Activated CD8-positive, alpha-beta memory T cell treated with anti-CD3 and anti-CD28 coated beads for 1 hour (primary cell): ENCODE data around the gene TRIM8.

ENCODE experiments used
- DNase-seq, 2 donors: peaks; one replicate each; pipeline ENCODE4 v3.0.0-alpha.2; 2020; ENCODE audit warnings: low read depth in 1 of 2; ENCODE audit errors: extremely low read depth in 1 of 2

The TRIM8 gene

GRCh38 chr10:102631525-102632393, 12.5 kb upstream of the TRIM8 start:
- DNase-seq, result no peak

GRCh38 chr10:102632394-102633111, 11.7 kb upstream of the TRIM8 start:
- no peak for DNase-seq

DNA sequence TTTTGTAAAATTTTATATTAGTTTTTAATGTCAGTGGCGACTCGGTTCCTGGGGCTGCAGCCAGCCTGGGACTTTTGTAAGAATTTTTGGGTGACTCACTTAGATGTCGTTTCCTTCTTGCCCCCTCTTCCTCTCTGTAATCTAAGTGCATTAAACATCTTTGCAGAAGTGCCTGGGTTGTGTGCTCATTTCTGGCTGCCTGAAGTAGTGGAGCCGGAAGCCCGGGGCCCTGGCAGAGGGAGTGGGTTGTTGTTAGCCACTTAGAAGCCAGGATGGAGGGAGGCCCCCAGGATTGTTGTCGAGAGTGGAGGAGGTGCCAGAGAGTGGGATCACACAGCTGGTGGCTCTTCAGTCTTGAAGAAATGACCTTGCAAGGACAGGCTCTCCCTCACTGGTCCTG, 11.0 kb upstream of the TRIM8 start:
- DNase-seq, result no peak

DNA sequence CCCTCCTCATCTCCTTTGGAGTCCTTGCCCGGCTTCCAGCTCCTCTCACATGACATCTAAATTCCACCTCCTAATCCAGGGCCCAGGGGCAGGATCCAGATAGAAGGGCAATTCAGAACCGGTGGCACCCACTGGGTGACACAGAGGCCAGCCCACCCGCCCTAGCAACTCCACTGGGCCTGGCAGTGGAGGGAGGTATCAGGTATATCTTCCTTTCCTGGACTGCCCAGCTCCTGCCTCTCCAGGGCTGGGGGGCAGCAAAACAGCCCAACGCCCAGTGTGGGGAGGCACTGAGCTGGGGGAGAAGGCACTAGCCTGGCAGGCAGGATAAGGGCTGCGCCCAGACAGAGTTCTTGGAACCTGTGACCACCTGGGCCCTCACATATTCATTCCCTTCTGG, 10.4 kb upstream of the TRIM8 start:
- DNase-seq, result no peak

- no peak for DNase-seq
Observed at GRCh38 chr10:102634686-102635085, 9.6 kb upstream of the TRIM8 start.

- DNase-seq, result no peak
Observed at GRCh38 chr10:102635377-102635776, 8.9 kb upstream of the TRIM8 start.

DNA sequence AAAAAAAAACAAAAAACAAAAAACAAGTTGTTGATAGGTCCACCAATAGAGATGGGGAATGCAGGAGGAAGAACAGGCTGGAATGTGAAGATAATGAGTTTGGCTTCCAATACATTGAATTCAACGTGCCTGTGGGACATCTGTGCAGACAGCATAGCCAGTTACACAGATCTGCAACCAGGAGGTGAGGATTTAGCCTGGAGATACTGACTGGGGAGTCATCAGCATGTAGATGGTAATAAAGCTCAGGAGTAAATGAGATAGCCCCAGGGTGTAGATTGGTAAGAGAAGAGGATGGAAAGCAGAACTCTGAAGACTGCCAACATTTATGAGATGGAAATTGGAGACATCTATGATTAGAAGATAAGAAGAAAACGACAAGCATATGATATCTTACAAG, 4.7 kb upstream of the TRIM8 start:
- DNase-seq, result no peak

DNA sequence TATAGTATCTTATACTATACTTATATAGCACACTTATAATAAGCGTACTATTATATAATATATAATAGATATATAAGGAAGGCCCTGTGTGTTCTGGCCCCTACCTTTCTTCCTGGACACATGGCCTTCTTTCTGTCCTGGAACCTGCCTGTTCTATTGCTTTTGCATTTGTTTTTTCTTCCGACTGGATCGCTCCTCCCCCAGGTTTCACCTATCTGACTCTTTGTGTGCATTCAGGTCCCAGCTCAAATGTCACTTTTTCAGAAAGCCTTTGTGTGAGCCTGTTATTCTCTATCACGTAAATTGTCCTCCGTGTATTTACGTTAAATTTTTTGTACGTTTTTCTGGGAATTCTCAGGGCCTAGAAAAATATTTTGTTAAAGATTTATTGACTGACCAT, 2.9 kb upstream of the TRIM8 start:
- DNase-seq, result no peak

DNA sequence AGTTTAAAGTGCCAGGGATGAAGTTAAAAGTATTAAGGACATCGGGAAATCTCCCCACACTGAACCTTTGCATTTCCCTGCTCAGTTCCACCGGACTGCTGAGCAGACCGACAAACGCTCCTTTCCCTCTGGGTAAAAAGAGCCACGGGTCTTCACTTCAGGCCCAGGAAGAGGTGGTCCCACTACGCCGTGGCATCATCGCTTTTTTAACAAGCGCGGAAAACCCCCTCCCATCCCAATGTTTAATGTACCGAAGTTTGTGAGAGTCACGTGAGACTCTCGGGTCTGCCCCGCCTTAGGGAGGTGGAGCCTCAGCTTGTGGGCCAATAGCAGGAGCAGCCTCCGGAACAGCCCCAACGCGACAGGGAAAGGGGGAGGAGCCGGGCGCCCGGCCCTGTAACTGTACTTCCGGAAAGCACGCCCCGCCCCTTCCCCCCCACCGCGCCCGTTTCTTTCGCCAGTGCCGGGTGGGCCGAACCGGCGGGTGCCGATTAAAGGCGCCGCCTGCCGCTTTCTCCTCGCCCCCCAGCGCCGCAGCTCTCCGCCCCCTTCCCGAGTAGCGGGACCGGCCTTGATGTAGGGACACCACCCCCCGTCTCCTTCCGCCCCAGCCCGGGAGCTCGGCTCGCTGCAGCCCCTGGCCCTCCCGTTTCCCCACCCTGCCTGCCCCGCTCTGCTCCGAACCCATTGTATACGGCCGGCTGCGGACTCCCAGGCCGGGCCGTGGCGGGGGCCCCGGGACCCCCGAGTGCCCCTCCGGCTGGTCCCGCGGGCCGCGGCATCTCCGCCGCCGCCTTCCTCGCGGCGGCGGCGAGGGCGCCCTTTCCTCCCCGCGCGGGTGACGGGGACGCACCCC, 2.2 kb upstream of the TRIM8 start:
- DNase-seq, result peak; percentile 91 to 95

DNA sequence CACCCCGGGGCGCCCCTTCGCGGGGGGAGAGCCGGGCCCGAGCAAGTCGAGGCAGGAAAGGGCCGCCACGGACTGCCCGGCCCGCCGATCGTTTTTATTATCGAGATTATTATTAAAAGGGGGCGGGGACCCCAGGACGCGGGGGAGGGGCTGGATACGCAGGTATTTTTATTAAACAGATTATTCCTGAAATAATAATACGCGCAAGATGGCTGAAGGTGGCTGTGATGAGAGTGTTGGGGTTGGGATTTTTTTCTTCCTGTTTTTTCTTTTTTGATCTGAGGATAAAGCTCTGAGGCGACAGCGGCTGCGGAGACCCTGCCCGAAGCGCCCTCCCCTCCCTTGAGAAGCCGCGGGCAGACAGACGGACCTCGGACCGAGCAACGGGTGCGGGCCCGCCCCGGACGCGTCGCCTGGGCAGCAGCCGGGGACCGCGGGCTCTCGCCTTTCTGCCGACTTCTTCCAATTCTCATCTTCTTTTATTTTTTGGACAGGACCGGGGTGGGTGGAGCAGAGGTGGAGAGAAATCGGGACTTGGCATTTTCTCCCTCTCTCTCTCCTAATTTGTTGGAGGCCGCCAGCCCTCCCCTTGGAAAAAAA, 1.4 kb upstream of the TRIM8 start:
- DNase-seq, result peak in 1 of 2 donors; percentile 49

GRCh38 chr10:102643336-102644065, 778 bp upstream of the TRIM8 start:
- peak in 1 of 2 donors; percentile 27 for DNase-seq

- DNase-seq, result peak in 1 of 2 donors; percentile 70
Observed at GRCh38 chr10:102644646-102645387, 538 bp downstream of the TRIM8 start.

DNA sequence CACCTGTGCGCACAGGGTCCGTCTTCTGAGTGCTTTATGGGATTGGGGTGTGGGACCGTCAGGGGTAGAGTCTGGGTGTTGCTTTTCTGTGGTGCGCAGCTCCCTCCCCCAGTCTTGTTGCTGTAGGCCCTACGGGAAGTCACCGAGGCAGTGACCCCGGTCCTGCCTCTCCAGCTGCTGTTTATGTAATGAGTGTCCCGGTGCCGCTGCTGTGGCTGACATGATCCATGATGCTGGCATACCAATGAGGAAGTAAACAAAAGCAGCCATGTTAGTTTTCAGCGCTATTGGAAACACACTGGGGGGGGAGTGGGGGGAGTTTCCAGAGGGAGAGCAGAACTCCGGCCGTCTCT, 1.1 kb downstream of the TRIM8 start:
- DNase-seq, result no peak

GRCh38 chr10:102645741-102646609, 1.7 kb downstream of the TRIM8 start:
- DNase-seq, result peak in 1 of 2 donors; percentile 51

GRCh38 chr10:102646610-102647442, 2.5 kb downstream of the TRIM8 start:
- no peak for DNase-seq

DNA sequence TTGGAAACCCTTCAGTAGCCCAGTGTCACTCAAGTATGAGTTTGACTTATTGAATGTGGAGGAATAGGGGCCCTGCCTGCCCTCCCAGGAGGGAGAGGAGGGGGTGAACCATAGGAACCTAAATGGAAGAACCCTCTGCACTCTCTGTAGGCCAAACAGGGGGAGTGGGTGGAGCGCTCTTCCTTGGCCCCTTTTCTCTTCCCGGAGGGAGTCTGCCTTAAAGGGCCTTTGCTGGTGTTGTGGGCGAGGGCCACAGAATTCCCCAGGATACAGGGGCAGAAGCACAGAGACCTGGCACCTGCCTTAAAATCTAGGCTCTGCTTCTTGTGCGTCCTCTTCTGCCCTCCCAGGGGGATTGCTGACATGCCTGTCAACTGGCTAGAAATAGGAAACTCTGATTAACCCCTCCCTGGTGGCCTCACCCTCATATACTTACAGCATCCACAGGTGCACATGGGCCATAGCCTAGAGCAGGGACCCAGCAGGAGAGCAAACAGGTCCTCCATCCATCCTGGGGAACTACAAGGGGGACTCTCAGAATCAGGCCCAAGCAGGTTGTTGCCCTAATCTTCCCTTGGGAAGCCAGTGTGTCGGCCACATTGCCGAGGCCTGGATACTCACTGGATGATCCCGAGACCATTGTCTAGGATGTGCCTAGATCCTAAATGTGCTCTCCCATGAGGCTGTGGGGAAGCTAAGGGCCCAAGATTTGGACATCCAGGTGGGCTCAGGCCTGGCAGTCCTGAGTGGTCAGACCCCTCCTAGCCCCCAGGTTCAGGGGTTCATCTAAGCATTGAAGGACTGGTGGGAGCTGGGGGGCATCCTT, 3.4 kb downstream of the TRIM8 start:
- DNase-seq, result no peak
